ENCODE measurements around the gene KLHL35.

The KLHL35 gene

DNA sequence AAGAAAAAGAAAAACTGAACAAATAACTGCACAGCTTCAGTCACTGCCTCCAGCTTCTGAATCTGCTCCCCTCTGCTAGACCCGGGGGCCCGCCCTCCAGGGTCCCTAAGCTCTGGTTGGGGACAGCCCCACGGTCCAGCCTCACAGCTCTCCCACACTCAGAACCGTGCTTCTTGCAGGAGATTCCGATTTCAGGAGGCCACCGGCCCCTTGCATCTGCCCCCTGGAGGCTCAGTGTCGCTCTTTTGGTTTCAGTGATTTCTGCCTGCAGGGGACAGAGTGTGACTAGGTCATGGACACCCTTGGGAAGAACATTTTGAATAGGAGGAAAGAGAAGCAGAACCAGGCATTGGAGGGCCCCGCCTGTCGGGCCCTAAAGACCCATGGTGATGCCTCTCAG, 56.8 kb downstream of the KLHL35 start:
- TF ChIP-seq, protein P1, sequence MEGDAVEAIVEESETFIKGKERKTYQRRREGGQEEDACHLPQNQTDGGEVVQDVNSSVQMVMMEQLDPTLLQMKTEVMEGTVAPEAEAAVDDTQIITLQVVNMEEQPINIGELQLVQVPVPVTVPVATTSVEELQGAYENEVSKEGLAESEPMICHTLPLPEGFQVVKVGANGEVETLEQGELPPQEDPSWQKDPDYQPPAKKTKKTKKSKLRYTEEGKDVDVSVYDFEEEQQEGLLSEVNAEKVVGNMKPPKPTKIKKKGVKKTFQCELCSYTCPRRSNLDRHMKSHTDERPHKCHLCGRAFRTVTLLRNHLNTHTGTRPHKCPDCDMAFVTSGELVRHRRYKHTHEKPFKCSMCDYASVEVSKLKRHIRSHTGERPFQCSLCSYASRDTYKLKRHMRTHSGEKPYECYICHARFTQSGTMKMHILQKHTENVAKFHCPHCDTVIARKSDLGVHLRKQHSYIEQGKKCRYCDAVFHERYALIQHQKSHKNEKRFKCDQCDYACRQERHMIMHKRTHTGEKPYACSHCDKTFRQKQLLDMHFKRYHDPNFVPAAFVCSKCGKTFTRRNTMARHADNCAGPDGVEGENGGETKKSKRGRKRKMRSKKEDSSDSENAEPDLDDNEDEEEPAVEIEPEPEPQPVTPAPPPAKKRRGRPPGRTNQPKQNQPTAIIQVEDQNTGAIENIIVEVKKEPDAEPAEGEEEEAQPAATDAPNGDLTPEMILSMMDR (IDR thresholded peaks at IDR 0.05; ENCODE audit: low read length, missing control alignments): no peak
- H3K4me3 ChIP-seq (replicated peaks; ENCODE audit: low read depth, low read length): no peak overlapping the region
- DNase-seq (ENCODE audit: low read depth): no peak

GRCh38 chr11:75375626-75376025, 57.4 kb downstream of the KLHL35 start:
- H3K4me3 ChIP-seq (replicated peaks; ENCODE audit: low read depth, low read length): no peak overlapping the region
- DNase-seq (ENCODE audit: low read depth): no peak
- TF ChIP-seq, protein P1 (IDR thresholded peaks at IDR 0.05; ENCODE audit: low read length, missing control alignments): no peak

GRCh38 chr11:75374646-75375045, 58.4 kb downstream of the KLHL35 start:
- H3K4me3 ChIP-seq (replicated peaks; ENCODE audit: low read depth, low read length): no peak overlapping the region
- no peak for DNase-seq (ENCODE audit: low read depth)
- TF ChIP-seq, protein P1 (IDR thresholded peaks at IDR 0.05; ENCODE audit: low read length, missing control alignments): no peak

DNA sequence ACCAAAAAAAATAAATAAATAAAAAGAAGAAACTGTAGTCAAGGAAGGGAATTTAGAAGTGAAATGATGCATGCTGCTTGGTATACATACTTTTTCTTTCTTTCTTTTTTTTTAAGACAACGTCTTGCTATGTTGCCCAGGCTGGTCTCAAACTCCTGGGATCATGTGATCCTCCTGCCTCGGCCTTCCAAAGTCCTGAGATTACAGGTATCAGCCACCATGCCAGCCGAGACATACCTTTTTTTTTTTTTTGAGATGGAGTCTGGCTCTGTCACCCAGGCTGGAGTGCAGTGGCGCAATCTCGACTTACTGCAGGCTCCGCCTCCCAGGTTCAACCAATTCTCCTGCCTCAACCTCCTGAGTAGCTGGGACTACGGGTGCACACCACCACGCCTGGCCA, 59.8 kb downstream of the KLHL35 start:
- no peak for DNase-seq (ENCODE audit: low read depth)
- TF ChIP-seq, protein P1 (IDR thresholded peaks at IDR 0.05; ENCODE audit: low read length, missing control alignments): no peak
- H3K4me3 ChIP-seq (replicated peaks; ENCODE audit: low read depth, low read length): no peak overlapping the region

Data from fibroblast of pulmonary artery (primary cell).